H1 (cell line): ENCODE measurements around the gene PDE4B. TPM values are rescaled to one million over a fixed set of nuclear protein-coding genes. Genes with fewer than 3 reads are reported as not detected.

Experiments
- ASH2L ChIP-seq: fragments of 200-600, 300-600 bp; sonication (generic); IDR thresholded peaks from one replicate; pipeline ENCODE4 v1.7.1; 2017; ENCODE audit warnings: low read length
- POLR2AphosphoS5 ChIP-seq: IDR thresholded peaks from 2 replicates; pipeline ENCODE4 v1.6.1; 2011; ENCODE audit warnings: low read depth, low read length
- SIRT6 ChIP-seq: IDR thresholded peaks from one replicate; pipeline ENCODE4 v1.7.1; 2012; ENCODE audit warnings: low read length, inconsistent platforms
- TCF12 ChIP-seq: IDR thresholded peaks from 2 replicates; pipeline ENCODE4 v1.6.1; 2011; ENCODE audit warnings: low read depth, mild to moderate bottlenecking, low read length
- polyA plus RNA-seq, 7 experiments: library from polyadenylated mRNA; depleted of rRNA in 3 of 7; stranded (reverse) in 5 of 7; unstranded in 2 of 7; fragments of >200 nt in 5 of 7; fragments of 200-250 nt in 2 of 7; gene quantifications; 1 replicate in 5 of 7; 2 replicates in 1 of 7; 4 replicates in 1 of 7; pipeline versions ENCODE4 v1.2.1 to v1.2.3, GENCODE V29; 2011 to 2013; ENCODE audit warnings: missing spikeins in 2 of 7, mixed read lengths in 2 of 7
- total RNA-seq: library from RNA; stranded (reverse); fragmentation: NEBNext Ultra II Directional; extraction: Animal tissue kit (Norgen Biotek cat#: 25700); gene quantifications from 2 replicates; pipeline ENCODE4 v1.2.1, GENCODE V29; 2021

The PDE4B gene
- total and polyA plus RNA-seq, 2 of the 8 experiments (the other 6 are each of a cell fraction or from before 2014, with no cell fraction given): 5.0 to 15.1 TPM

DNA sequence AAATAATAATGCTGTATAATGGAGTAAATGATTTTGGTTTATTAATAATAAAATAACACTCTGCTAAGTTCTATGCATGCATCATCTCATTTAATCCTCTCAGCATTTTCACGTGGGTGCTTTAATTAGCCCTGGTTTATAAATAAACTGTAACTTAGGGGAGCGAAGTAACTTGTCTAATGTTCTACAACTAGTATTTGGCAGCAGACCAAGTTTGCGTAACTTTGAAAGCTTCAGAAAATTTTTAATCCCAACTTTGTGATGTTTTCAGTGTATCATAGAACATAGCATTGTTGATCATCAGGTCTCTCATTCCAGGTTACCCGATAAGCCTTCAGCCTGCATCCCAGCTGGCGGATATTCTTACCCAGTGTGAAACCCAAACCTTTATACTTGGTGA lies 418.8 kb downstream of the PDE4B start (continued):
- no peak for TF ChIP-seq SIRT6
- no peak for TF ChIP-seq TCF12
- TF ChIP-seq ASH2L: no peak
- no peak for TF ChIP-seq POLR2AphosphoS5
